GM20431 (cell line): Measurements from ENCODE around the gene UGT2B10.
"Not testable (repeated sequence)": the region's sequence is repeated elsewhere in the genome, so short reads cannot be mapped to it uniquely, and the experiment has no call there.

Experiments
- in situ Hi-C: fragments of 300-500 bp; cut with MseI, MboI; formaldehyde crosslinking; loops from one replicate; pipeline ENCODE4 v1.15.0; 2020; ENCODE audit warnings: low sequenced_read_pairs; ENCODE audit not compliant: unreplicated experiment

The UGT2B10 gene

GRCh38 chr4:68815617-68816409 is at the start of gene UGT2B10:
UGT2B10 (plus strand) TSS chr4:68815994; CDS start chr4:68816020, 26 bp downstream.
- in situ Hi-C loops = not testable (repeated sequence)

DNA sequence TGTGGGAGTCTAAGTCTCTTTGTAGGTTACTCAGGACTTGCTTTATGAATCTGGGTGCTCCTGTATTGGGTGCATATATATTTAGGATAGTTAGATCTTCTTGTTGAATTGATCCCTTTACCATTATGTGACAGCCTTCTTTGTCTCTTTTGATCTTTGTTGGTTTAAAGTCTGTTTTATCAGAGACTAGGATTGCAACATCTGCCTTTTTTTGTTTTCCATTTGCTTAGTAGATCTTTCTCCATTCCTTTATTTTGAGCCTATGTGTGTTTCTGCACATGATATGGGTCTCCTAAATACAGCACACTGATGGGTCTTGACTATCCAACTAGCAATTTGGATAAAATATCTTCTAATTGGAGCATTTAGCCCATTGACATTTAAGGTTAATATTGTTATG is 44.0 kb upstream of the UGT2B10 start:
- in situ Hi-C loops = loop anchor here (25.0 kb wide), 1 partner anchor 1215 kb away; the partner anchor contains the start of gene STATH

DNA sequence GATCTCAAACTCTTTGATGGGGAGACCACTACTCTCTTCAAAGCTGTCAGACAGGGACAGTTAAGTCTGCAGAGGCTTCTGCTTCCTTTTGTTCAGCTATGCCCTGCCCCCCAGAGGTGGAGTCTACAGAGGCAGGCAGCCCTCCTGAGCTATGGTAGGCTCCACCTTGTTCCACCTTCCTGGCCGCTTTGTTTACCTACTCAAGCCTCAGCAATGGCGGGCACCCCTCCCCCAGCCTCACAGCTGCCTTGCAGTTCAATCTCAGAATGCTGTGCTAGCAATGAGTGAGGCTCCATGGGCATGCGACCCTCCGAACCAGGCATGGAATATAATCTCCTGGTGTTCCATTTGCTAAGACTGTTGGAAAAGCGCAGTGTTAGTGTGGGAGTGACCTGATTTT is 42.1 kb upstream of the UGT2B10 start:
- in situ Hi-C loops = loop anchor here (25.0 kb wide), 1 partner anchor 1214 kb away; the partner anchor contains the start of gene STATH

GRCh38 chr4:68780232-68780631 is 35.6 kb upstream of the UGT2B10 start:
- in situ Hi-C loops = no loop called here

DNA sequence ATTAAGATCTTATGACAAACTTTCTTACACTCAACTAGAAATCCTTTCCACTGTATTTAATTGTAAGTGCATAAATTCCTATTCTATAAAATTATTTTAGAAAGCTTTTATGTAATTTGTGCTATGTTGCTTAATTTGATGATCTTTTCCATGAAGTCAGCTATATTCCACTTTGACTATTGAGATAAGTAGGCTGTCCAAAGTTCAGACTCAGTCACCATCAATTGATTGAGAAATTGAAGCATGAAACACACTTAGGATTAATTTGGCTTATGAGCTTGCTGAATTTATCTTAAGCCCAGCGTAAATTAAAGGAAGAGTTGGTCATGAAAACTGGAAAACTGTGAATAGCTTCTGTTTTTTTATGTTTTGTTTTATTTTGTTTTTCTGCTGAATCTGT is 18.7 kb upstream of the UGT2B10 start:
- in situ Hi-C loops = no loop called here

DNA sequence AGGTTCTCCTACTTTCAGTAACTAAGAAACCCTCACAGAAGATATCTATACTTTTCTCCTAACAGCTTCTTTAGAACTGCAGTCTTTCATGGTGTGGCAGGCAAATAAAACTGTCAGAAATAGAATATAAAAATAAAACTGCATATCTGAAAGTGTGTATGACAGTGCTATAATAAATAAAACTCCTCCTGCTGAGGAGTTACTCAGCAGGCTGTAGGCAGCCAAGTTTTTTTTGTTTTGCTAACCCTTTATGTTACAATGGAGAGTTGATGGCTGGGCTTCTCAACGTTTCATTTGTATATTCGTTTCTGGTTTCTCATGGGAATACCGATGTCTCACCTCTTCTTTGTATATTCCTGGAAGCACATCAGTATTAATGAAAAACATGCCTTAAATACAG is 18.2 kb upstream of the UGT2B10 start:
- in situ Hi-C loops = no loop called here

- in situ Hi-C loops = no loop called here
These were observed 12.8 kb upstream of the UGT2B10 start for GRCh38 chr4:68803013-68803412.

GRCh38 chr4:68808060-68808459 is 7.7 kb upstream of the UGT2B10 start:
- in situ Hi-C loops = no loop called here

GRCh38 chr4:68810919-68811318 is 4.9 kb upstream of the UGT2B10 start:
- in situ Hi-C loops = no loop called here

- in situ Hi-C loops = not testable (repeated sequence)
These were observed 844 bp downstream of the UGT2B10 start for GRCh38 chr4:68816410-68817265.

DNA sequence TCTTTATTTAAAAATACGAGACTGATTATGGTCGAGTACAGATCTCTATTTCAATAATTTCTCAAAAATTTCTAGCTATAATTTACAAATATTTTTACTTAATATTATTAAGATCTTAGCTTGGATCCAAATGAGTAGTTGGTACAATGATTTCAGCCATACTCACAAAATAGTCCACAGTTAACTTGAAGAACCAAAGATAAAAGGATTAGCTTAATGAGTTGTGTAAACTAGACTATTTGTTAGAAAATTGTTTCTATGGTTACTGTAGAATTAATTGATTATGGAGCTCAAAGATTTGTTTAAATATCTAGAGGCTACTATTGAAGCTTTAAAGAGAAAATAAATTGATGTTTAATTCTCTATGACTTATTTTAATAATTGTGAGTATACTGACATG is 1.6 kb downstream of the UGT2B10 start:
- in situ Hi-C loops = no loop called here

GRCh38 chr4:68818030-68818462 is 2.3 kb downstream of the UGT2B10 start:
- in situ Hi-C loops = not testable (repeated sequence)

- in situ Hi-C loops = no loop called here
These were observed 15.8 kb downstream of the UGT2B10 start for GRCh38 chr4:68831642-68832041.

GRCh38 chr4:68850293-68850692 is 34.5 kb downstream of the UGT2B10 start:
- in situ Hi-C loops = no loop called here

DNA sequence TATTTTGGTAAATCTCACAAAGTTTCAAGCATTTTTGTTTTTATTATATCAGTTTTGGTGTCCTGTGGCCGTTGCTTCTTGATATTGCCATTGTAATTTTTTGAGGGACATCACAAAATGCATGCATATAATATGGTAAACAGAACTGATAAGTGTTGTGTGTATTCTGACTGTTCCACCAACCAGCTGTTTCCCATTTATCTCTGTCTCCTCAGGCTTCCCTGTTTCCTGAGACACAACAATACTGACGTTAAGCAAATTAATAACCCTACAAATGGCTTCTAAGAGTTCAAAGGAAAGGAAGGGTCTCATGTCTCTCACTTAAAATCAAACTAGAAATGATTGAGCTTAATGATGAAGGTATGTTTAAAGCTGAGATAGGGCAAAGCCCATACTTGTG is 40.0 kb downstream of the UGT2B10 start:
- in situ Hi-C loops = no loop called here

DNA sequence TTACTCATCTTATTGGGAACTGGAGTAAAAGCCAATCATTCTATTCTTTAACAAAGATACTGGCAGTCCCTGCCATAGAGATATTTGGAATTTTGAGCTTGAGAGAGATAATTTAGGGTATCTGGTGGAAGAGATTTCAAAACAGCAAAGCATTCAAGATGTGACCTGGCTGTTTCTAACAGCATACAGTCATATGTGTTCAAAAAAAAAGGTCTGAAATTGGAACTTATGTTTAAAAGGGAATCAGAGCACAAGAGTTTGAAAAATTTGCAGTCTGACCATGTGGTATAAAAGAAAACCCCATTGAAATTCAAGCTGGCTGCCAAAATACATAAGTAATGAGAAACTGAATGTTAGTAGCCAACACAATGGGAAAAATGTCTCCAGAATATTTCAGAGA is 42.2 kb downstream of the UGT2B10 start:
- in situ Hi-C loops = no loop called here

DNA sequence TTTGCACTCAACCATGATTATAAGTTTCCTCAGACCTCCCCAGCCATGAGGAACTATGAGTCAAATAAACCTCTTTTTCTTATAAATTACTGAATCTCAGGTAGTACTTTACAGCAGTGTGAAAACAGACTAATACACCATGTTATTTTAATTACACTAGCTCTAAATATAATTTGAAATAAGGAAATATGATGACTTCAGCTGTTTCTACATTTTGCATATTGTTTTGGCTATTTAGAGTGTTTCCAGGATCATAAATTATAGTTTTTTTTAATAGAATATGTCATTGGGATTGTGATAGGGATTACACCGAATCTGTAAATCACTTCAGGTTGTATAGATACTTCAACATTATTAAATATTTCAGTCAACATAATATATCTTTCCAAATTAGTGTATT is 43.9 kb downstream of the UGT2B10 start:
- in situ Hi-C loops = no loop called here

DNA sequence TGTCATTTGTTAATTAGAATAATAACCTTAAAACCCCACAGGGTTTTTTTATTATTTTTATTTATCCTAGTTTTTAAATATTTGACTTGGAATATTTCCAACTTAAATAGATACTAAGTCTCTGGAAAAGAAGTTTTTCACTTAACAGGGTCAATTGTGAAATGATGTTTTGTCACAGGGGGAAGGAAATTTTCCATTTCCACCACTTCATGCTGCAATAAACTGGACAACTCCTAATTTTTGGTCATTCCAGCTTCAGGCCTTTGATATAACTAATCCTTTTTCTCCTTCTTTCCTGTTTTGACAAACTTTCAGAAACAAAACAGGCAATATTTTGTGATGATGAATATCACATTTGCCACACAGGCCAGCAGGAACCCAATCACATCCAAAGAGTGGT is 45.3 kb downstream of the UGT2B10 start:
- in situ Hi-C loops = no loop called here

DNA sequence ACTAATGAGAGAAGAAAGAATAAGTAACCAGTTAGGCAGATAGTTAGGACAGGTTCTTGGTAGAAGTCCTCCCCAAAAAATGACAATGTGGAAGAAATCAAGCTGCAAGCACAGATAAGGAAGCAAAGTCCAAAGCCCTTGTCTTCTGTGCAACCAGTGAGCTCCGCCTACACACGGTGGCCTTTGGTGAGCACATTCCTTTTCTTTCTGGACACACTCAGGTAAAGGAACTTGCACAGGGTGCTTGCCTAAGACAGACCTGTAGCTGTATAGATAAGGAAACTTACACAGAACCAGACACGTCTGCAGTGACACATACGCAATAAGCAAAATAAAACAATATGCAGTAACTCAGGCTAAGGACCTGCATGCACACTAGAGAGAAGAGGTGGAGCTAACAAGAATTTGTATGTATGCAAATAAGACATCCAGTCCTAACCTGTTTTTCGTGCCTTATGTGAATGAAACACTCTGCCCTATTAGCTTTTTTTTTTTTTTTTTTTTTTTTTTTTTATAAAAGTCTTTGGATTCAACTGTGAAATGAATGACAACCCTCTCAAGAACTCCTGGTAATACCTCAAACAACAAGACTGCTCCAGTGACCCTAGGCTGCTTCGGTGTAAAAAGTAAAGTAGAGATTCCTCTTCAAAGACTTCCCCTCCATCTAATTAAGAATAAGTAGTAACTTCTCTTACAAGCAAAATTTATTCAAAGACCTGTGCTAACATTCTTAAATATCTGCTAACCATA is 48.8 kb downstream of the UGT2B10 start:
- in situ Hi-C loops = no loop called here

GRCh38 chr4:68865188-68865638 is 49.4 kb downstream of the UGT2B10 start:
- in situ Hi-C loops = no loop called here
